CD4-positive, CD25-positive, alpha-beta regulatory T cell (primary cell): Measurements from ENCODE around the gene MPRIP. TPM values are rescaled to one million over a fixed set of nuclear protein-coding genes. Genes with fewer than 3 reads are reported as not detected.

ENCODE experiments used
- ATAC-seq, 2 donors: fragments of 150-1000 bp; cut with Tn5 transposase; one replicate each; pipeline ENCODE4 v1.10.0; 2021; ENCODE audit warnings: low read depth in 2 of 2, moderate number of reproducible peaks in 2 of 2, moderate library complexity in 1 of 2
- DNase-seq, 3 donors: peaks; one replicate each; pipeline versions ENCODE4 v3.0.0 to v3.0.0-alpha.2; 2012 to 2022; ENCODE audit warnings: mixed read lengths in 1 of 3
- H3K27ac ChIP-seq: one replicate; pipeline ENCODE4 v1.7.0; 2013; ENCODE audit warnings: mild to moderate bottlenecking, low read length; ENCODE audit not compliant: insufficient read depth, poor library complexity, severe bottlenecking
- H3K27me3 ChIP-seq: one replicate; pipeline ENCODE4 v1.7.0; 2013; ENCODE audit warnings: low read length; ENCODE audit not compliant: control insufficient read depth, insufficient read depth
- H3K36me3 ChIP-seq: one replicate; pipeline ENCODE4 v1.7.0; 2013; ENCODE audit warnings: mild to moderate bottlenecking, low read length, moderate library complexity; ENCODE audit not compliant: control insufficient read depth, insufficient read depth
- H3K4me1 ChIP-seq: 2 replicates; pipeline ENCODE4 v1.7.0; 2013; ENCODE audit warnings: mild to moderate bottlenecking, low read length; ENCODE audit not compliant: insufficient read depth, control insufficient read depth, poor library complexity, severe bottlenecking
- H3K4me3 ChIP-seq: one replicate; pipeline ENCODE4 v1.7.0; 2013; ENCODE audit warnings: low read depth, mild to moderate bottlenecking, low read length, moderate library complexity
- H3K9me3 ChIP-seq, 2 experiments: 1 replicate in 1 of 2; 2 replicates in 1 of 2; pipeline ENCODE4 v1.7.0; 2013; ENCODE audit warnings: low read length in 2 of 2, mild to moderate bottlenecking in 1 of 2, moderate library complexity in 1 of 2; ENCODE audit not compliant: control insufficient read depth in 2 of 2
- H3K27ac Mint-ChIP-seq, 3 donors: one replicate each; pipeline ENCODE4 v1.8.0; 2020 to 2022; ENCODE audit warnings: mild to moderate bottlenecking in 3 of 3, mixed read lengths in 3 of 3, moderate library complexity in 2 of 3
- H3K27me3 Mint-ChIP-seq: one replicate; pipeline ENCODE4 v1.8.0; 2022; ENCODE audit warnings: mild to moderate bottlenecking, mixed read lengths
- H3K36me3 Mint-ChIP-seq: one replicate; pipeline ENCODE4 v1.8.0; 2020; ENCODE audit warnings: mixed read lengths
- H3K4me1 Mint-ChIP-seq, 4 donors: one replicate each; pipeline ENCODE4 v1.8.0; 2020 to 2022; ENCODE audit warnings: mixed read lengths in 4 of 4, mild to moderate bottlenecking in 1 of 4
- H3K4me3 Mint-ChIP-seq, 4 donors: one replicate each; pipeline ENCODE4 v1.8.0; 2020 to 2022; ENCODE audit warnings: mild to moderate bottlenecking in 4 of 4, mixed read lengths in 4 of 4, moderate library complexity in 3 of 4
- H3K9me3 Mint-ChIP-seq, 7 donors: one replicate each; pipeline ENCODE4 v1.8.0; 2020 to 2022; ENCODE audit warnings: mixed read lengths in 7 of 7, mild to moderate bottlenecking in 3 of 7, moderate library complexity in 2 of 7
- polyA plus RNA-seq, 4 donors: library from polyadenylated mRNA; unstranded; fragments of 300-500 nt; fragmentation: Illumina TruSeq; gene quantifications; one replicate each; pipeline ENCODE4 v1.2.3, GENCODE V29; 2021
- total RNA-seq: library from RNA; stranded (reverse); gene quantifications from one replicate; pipeline ENCODE4 v1.2.3, GENCODE V29; 2022

MPRIP gene
- total and polyA plus RNA-seq, 5 donors from 2014 or later, result 49.0 to 234 (median 58.0) TPM

DNA sequence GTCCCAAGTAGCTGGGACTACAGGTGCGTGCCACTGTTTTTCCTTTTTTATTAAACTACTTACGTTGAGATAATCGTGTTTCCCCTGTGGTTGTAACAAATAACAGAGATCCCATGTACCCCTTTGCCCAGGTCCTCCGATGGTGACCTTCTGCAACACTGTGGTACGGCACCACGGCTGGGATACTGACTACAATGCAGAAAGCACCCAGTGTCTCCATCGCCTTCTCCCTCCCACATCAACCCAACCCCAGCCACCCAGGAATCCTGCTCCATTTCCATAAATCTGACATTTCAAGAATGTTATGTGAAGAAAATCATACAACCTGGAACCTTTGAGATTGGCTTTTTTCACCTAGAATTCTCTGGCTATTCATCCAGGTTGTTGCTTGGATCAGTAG lies 22.1 kb downstream of the MPRIP start:
- Histone ChIP-seq H3K9me3 (no peaks in the 10 kb centered on the region), H3K4me1 (peaks cover 7% of the 10 kb centered on the region), H3K27ac (no peak overlapping the region), H3K27me3 (no peaks in the 10 kb centered on the region), H3K4me3 (no peak overlapping the region), H3K36me3 (peaks cover 2% of the 10 kb centered on the region)
- Mint-ChIP-seq H3K27ac (peak overlapping the region in 2 of 3 donors; percentile 69 to 82), H3K36me3 (peaks cover 3% of the 10 kb centered on the region), H3K4me3 (no peak overlapping the region), H3K4me1 (peaks cover 35 to 71% (median 47%) of the 10 kb centered on the region in 4 donors), H3K9me3 (no peaks in the 10 kb centered on the region), H3K27me3 (no peaks in the 10 kb centered on the region)
- DNase-seq (no peak), ATAC-seq (no peak)

DNA sequence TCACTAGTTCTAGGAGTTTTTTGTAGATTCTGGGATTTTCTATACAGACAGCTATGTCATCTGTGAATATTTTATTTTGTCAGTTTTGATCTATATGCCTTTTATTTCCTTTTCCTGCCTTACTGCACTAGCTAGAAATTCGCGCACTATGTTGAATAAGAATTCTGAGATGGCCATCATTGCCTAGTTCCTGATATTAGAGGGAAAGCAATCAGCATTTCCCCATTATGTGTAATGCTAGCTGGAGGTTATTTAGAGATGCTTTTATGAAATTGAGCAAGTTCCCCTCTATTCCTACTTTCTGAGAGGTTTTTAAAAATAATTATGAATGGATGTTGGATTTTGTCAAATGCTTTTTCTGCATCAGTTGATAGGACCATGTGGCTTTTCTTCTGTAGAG lies 23.8 kb downstream of the MPRIP start:
- Histone ChIP-seq H3K9me3 (no peaks in the 10 kb centered on the region), H3K27ac (no peak overlapping the region), H3K4me3 (no peak overlapping the region), H3K4me1 (peaks cover 7% of the 10 kb centered on the region), H3K27me3 (no peaks in the 10 kb centered on the region), H3K36me3 (peaks cover 2% of the 10 kb centered on the region)
- ATAC-seq (no peak), DNase-seq (no peak)
- Mint-ChIP-seq H3K4me1 (peaks cover 49 to 69% (median 55%) of the 10 kb centered on the region in 4 donors), H3K4me3 (no peak overlapping the region), H3K36me3 (peaks cover 19% of the 10 kb centered on the region), H3K27ac (peak overlapping the region in 1 of 3 donors; percentile 82), H3K9me3 (peaks cover 0 to 8% (median 0%) of the 10 kb centered on the region in 7 donors), H3K27me3 (no peaks in the 10 kb centered on the region)

DNA sequence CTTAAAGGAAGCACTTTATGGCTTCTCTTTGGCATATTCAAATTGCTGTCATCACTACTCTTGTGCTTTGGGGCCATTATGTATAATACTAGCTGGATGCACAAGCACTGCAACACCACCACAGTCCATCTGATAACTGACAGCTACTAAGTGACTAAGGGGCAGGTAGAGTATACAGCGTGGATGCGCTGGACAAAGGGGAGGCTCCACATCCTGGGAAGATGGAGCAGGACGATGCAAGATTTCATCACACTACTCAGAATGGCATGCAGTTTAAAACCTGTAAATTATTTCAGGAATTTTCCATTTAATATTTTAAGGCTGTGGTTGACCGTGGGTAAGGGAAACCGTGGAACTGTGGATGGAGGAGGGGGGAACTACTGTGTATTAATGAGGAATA lies 25.0 kb downstream of the MPRIP start:
- Mint-ChIP-seq H3K27me3 (no peaks in the 10 kb centered on the region), H3K4me1 (peaks cover 49 to 78% (median 57%) of the 10 kb centered on the region in 4 donors), H3K9me3 (peaks cover 0 to 8% (median 0%) of the 10 kb centered on the region in 7 donors), H3K36me3 (peaks cover 27% of the 10 kb centered on the region), H3K27ac (peak overlapping the region in 1 of 3 donors; percentile 48), H3K4me3 (no peak overlapping the region)
- H3K27me3 ChIP-seq, result no peaks in the 10 kb centered on the region
- no peak overlapping the region for H3K27ac ChIP-seq
- no peak overlapping the region for H3K4me3 ChIP-seq
- no peak for ATAC-seq
- no peaks in the 10 kb centered on the region for H3K9me3 ChIP-seq
- H3K4me1 ChIP-seq, result peaks cover 12% of the 10 kb centered on the region
- no peak for DNase-seq
- H3K36me3 ChIP-seq, result peaks cover 9% of the 10 kb centered on the region

DNA sequence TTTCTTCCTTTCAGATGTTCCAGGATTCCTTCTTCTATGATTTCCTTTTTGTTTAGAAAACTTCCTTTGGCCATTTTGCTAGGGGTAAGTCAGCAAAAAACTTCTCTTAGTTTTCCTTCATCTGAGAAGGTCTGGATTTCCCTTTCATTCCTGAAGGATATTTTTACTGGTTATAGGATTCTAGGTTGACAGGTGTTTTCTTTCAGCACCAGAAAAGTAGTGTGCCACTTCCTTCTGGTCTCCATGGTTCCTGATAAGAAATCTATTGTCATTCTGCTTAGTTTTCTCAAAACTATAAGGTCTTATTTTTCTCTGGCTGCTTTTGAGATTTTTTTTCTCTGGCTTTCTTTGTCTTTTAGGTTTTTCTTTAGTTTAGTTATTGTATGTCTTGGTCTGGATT lies 27.6 kb downstream of the MPRIP start:
- Mint-ChIP-seq H3K36me3 (peaks cover 27% of the 10 kb centered on the region), H3K27ac (no peak overlapping the region), H3K4me1 (peaks cover 42 to 79% (median 51%) of the 10 kb centered on the region in 4 donors), H3K9me3 (peaks cover 0 to 8% (median 0%) of the 10 kb centered on the region in 7 donors), H3K27me3 (no peaks in the 10 kb centered on the region), H3K4me3 (no peak overlapping the region)
- H3K9me3 ChIP-seq, result no peaks in the 10 kb centered on the region
- H3K4me1 ChIP-seq, result peaks cover 12% of the 10 kb centered on the region
- H3K4me3 ChIP-seq, result no peak overlapping the region
- peaks cover 6% of the 10 kb centered on the region for H3K36me3 ChIP-seq
- ATAC-seq, result no peak
- no peak overlapping the region for H3K27ac ChIP-seq
- H3K27me3 ChIP-seq, result no peaks in the 10 kb centered on the region
- no peak for DNase-seq

DNA sequence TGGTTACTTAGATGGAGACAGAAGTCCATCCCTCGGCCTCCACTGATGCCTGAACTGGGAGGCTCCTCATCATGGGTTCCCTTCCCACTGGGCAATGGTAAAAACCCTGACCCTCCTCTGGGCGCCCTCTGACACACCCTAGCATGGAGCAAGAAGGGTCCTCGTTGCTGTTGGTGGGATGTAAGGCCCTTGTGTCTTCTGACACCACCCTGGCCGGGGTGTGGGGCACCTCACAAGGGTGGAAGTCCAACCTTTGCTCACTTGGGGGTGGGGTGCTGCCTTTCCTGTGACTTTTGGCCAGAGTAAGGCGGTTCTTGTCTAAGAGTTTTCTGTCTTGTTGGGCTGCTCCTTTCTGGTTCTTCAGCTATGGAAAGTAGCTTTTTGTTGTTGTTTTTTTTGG lies 28.7 kb downstream of the MPRIP start:
- H3K36me3 ChIP-seq, result peaks cover 6% of the 10 kb centered on the region
- Mint-ChIP-seq H3K27me3 (no peaks in the 10 kb centered on the region), H3K4me1 (peaks cover 37 to 78% (median 48%) of the 10 kb centered on the region in 4 donors), H3K4me3 (peak overlapping the region in 1 of 4 donors; percentile 3), H3K27ac (peak overlapping the region in 1 of 3 donors; percentile 71), H3K36me3 (peaks cover 32% of the 10 kb centered on the region), H3K9me3 (peaks cover 0 to 8% (median 0%) of the 10 kb centered on the region in 7 donors)
- no peak overlapping the region for H3K27ac ChIP-seq
- no peaks in the 10 kb centered on the region for H3K27me3 ChIP-seq
- ATAC-seq, result no peak
- H3K4me1 ChIP-seq, result peaks cover 5% of the 10 kb centered on the region
- no peak for DNase-seq
- no peak overlapping the region for H3K4me3 ChIP-seq
- no peaks in the 10 kb centered on the region for H3K9me3 ChIP-seq

DNA sequence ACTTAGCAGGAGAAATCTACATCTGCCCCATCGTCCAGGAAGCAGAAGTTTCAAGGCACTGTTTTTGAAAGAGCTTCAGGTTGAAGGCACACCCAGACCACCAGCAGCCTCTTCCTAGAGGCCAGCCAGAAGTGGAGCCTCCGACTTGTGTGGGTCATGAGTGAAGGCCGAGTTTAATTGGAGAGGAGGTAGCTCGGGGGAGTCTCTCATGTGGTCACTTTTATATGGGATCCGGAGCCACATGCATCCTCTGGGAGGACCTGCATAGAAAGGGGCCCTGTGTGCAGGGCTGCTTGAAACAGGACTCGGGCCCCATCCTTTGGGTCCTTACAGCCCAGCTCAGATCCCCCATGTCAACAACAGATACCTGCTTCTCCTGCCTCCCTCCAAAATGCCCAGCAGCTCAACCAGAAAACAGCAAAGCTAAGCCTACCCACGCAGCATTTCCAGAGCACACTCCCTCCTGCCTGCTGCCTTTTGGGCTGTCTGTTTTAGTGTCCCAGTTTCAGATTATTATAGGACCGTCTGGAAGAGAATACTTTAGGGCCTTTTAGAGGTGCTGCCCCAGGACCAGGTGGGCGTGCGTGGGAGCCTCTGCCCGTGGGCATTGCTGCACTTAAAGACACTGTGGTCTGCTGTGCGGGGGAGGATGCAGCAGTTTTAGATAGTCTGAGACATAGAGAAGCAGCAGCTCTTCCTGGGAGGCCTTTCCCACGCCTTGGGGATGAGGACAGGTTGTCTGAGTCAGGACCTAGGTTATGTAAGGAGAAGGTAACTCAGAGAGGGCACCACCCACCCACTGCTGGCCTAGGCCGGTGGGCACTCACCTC lies 29.5 kb downstream of the MPRIP start:
- peak overlapping the region; percentile 26 to 71 (median 54) for H3K27ac Mint-ChIP-seq
- no peak overlapping the region for H3K4me3 Mint-ChIP-seq

DNA sequence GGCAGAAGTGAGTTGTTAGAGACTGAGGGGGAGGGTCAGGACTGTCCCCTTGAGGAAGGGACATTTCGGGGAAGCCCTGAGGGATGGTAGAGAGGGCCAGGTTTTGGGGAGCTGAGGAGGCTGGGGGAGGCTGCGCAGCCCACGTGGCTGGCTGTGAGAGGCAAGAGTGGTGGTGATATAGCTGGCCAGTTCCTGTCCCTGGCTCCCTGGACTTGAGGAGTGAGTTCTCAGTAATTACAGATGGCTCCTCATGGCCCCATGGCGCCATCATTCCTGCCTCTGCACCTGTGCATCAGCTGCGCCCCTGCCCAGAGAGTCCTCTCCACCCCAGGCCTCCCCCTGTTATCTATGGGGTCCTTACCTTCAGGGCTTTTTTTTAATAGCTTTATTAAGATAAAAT lies 30.3 kb downstream of the MPRIP start:
- Mint-ChIP-seq H3K4me1 (peaks cover 26 to 70% (median 46%) of the 10 kb centered on the region in 4 donors), H3K27me3 (no peaks in the 10 kb centered on the region), H3K4me3 (no peak overlapping the region), H3K27ac (peak overlapping the region in 1 of 3 donors; percentile 54), H3K9me3 (peaks cover 0 to 8% (median 0%) of the 10 kb centered on the region in 7 donors), H3K36me3 (peaks cover 39% of the 10 kb centered on the region)
- DNase-seq, result no peak
- H3K4me1 ChIP-seq, result peaks cover 5% of the 10 kb centered on the region
- H3K4me3 ChIP-seq, result no peak overlapping the region
- no peak overlapping the region for H3K27ac ChIP-seq
- H3K36me3 ChIP-seq, result peaks cover 21% of the 10 kb centered on the region
- ATAC-seq, result no peak
- H3K9me3 ChIP-seq, result no peaks in the 10 kb centered on the region
- no peaks in the 10 kb centered on the region for H3K27me3 ChIP-seq

More for the DNA sequence above, 29.5 kb downstream of the MPRIP start:
- no peaks in the 10 kb centered on the region for H3K9me3 ChIP-seq
- H3K4me1 ChIP-seq, result peaks cover 5% of the 10 kb centered on the region
- H3K36me3 ChIP-seq, result peaks cover 13% of the 10 kb centered on the region
- H3K4me3 ChIP-seq, result no peak overlapping the region
- H3K27ac ChIP-seq, result no peak overlapping the region
- H3K4me1 Mint-ChIP-seq, result peaks cover 31 to 76% (median 49%) of the 10 kb centered on the region in 4 donors
- peaks cover 0 to 8% (median 0%) of the 10 kb centered on the region in 7 donors for H3K9me3 Mint-ChIP-seq
- no peaks in the 10 kb centered on the region for H3K27me3 Mint-ChIP-seq
- no peak for ATAC-seq
- DNase-seq, result no peak
- no peaks in the 10 kb centered on the region for H3K27me3 ChIP-seq
- peaks cover 36% of the 10 kb centered on the region for H3K36me3 Mint-ChIP-seq
